Suprapubic skin (tissue), 4 donors: ENCODE results near the gene PHF21A.

Experiments
- CTCF ChIP-seq, 2 donors: fragments of 200-600 bp in 1 of 2; fragments of 450-650 bp in 1 of 2; sonication (generic) in 1 of 2; IDR thresholded peaks; one replicate each; pipeline ENCODE4 v1.5.1; 2016 to 2019; ENCODE audit warnings: antibody characterized with exemption in 2 of 2, mild to moderate bottlenecking in 1 of 2, moderate library complexity in 1 of 2
- EP300 ChIP-seq: sonication (generic); formaldehyde crosslinking; IDR thresholded peaks from one replicate; pipeline ENCODE4 v1.6.1; 2017; ENCODE audit warnings: antibody characterized with exemption
- POLR2A ChIP-seq, 2 donors: fragments of 450-650 bp; IDR thresholded peaks; one replicate each; pipeline ENCODE4 v1.6.1; 2017; ENCODE audit warnings: antibody characterized with exemption in 2 of 2, mild to moderate bottlenecking in 2 of 2, moderate library complexity in 2 of 2
- POLR2AphosphoS5 ChIP-seq, 3 donors: sonication (generic); formaldehyde crosslinking; IDR thresholded peaks; one replicate each; pipeline ENCODE4 v1.6.1; 2017; ENCODE audit warnings: antibody characterized with exemption in 3 of 3

- no peak for TF ChIP-seq CTCF (IDR thresholded peaks at IDR 0.05)
- no peak for TF ChIP-seq EP300
- no peak for TF ChIP-seq POLR2AphosphoS5 (IDR thresholded peaks at IDR 0.05)
- no peak for TF ChIP-seq POLR2A (IDR thresholded peaks at IDR 0.05)
Measured at GRCh38 chr11:45889966-45890365, 231.3 kb downstream of the PHF21A start.
